K562 (cell line): ENCODE data around the gene HPD. TPM values are rescaled to one million over a fixed set of nuclear protein-coding genes. Genes with fewer than 3 reads are reported as not detected.
A peak's percentile ranks its signal among the peaks of the same experiment; 100 is the strongest.

ENCODE experiments used
- KLF6 ChIP-seq: fragments of 250-450 bp; sonication (Bioruptor Pico); IDR thresholded peaks from 2 replicates; pipeline ENCODE4 v1.4.0; 2020; ENCODE audit warnings: mild to moderate bottlenecking, moderate library complexity, borderline replicate concordance
- MAFG ChIP-seq: fragments of 450-650 bp; conservative IDR thresholded peaks from 2 replicates; pipeline ENCODE4 v1.6.1; 2016; ENCODE audit warnings: missing genetic modification characterization, missing compliant biosample characterization
- SMAD4 ChIP-seq: fragments of 250-450 bp; sonication (Bioruptor Pico); conservative IDR thresholded peaks from 2 replicates; pipeline ENCODE4 v1.8.0; 2021; ENCODE audit warnings: inconsistent platforms, mild to moderate bottlenecking, moderate library complexity
- SMARCA4 ChIP-seq: fragments of 450-650 bp; IDR thresholded peaks from 2 replicates; pipeline ENCODE4 v1.6.1; 2016
- TARDBP ChIP-seq: fragments of 450-650 bp; IDR thresholded peaks from 2 replicates; pipeline ENCODE4 v1.6.1; 2016
- TRIM28 ChIP-seq: fragments of 450-650 bp; IDR thresholded peaks from 2 replicates; pipeline ENCODE4 v1.6.1; 2017
- ZBTB2 ChIP-seq: fragments of 450-650 bp; IDR thresholded peaks from 2 replicates; pipeline ENCODE4 v1.6.1; 2016; ENCODE audit warnings: antibody characterized with exemption
- ZSCAN32 ChIP-seq: fragments of 450-650 bp; formaldehyde crosslinking; IDR thresholded peaks from 2 replicates; pipeline ENCODE4 v1.4.0; 2020; ENCODE audit warnings: mild to moderate bottlenecking, moderate library complexity
- polyA plus RNA-seq, 8 experiments: library from polyadenylated mRNA; depleted of rRNA in 4 of 8; stranded (reverse) in 5 of 8; unstranded in 3 of 8; fragments of >200 nt; fragmentation: Nextera tagmentation in 2 of 8; fragmentation: Illumina TruSeq in 1 of 8; extraction: Ambion mirVana in 2 of 8; extraction: Trizol in 1 of 8; gene quantifications; 2 replicates each; pipeline versions ENCODE4 v1.2.1 to v1.2.3, GENCODE V29; 2011 to 2014; ENCODE audit warnings: inconsistent platforms in 1 of 8, missing spikeins in 1 of 8
- total RNA-seq, 7 experiments: library from RNA; depleted of rRNA in 6 of 7; stranded (reverse); fragments of >200 nt in 6 of 7; fragmentation: Illumina TruSeq in 2 of 7; extraction: Trizol in 2 of 7; gene quantifications; 2 replicates each; pipeline versions ENCODE4 v1.2.1 to v1.2.3, GENCODE V29; 2011 to 2021; ENCODE audit warnings: low replicate concordance in 1 of 7
- TF ChIP-seq, protein P1 (sequence below): fragments of 200-800 bp; sonication (Bioruptor generic); IDR thresholded peaks from 2 replicates; pipeline ENCODE4 v1.6.1; 2016; ENCODE audit warnings: missing genetic modification characterization, missing compliant biosample characterization
- TF ChIP-seq, protein P2 (sequence below): fragments of 250-450 bp; sonication (Bioruptor Pico); IDR thresholded peaks from 2 replicates; pipeline ENCODE4 v1.6.1; 2021; ENCODE audit warnings: mild to moderate bottlenecking
- TF ChIP-seq, protein P3 (sequence below): fragments of 450-650 bp; IDR thresholded peaks from 2 replicates; pipeline ENCODE4 v1.6.1; 2016; ENCODE audit warnings: low read depth

The HPD gene
- total and polyA plus RNA-seq, 9 of the 15 experiments (the other 6 are each of a cell fraction or from before 2014, with no cell fraction given), result 0.06 to 0.29 (median 0.07) TPM; not detected in 4

DNA sequence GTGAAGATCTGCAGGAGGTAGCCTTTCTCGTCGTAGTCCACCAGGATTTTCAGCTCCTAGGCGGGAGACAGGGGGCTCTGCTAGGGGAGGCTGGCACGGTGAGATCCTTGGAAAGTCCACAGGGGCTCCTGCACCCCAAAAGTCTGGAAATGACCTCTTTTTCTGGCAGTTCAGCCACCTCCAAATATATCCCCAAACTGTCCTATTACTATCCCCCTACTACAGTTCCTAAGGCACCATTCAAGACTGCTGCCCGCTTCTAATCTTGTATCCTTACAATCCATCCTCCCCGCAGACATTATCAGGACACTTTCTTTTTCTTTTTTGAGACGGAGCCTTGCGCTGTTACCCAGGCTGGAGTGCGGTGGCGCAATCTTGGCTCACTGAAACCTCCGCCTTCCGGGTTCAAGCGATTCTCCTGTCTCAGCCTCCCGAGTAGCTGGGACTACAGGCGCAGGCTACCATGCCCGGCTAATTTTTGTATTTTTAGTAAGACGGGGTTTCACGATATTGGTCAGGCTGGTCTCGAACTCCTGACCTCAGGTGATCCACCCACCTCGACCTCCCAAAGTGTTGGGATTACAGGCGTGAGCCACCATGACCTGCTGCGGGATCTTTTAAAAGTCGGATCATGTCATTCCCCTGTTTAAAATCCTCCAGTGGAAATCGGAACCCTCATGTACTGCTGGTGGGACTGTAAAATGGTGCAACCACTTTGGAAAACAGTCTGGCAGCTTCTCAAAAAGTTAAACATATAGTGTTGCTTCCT, 18.5 kb downstream of the HPD start (continued):
- TF ChIP-seq, protein P1, sequence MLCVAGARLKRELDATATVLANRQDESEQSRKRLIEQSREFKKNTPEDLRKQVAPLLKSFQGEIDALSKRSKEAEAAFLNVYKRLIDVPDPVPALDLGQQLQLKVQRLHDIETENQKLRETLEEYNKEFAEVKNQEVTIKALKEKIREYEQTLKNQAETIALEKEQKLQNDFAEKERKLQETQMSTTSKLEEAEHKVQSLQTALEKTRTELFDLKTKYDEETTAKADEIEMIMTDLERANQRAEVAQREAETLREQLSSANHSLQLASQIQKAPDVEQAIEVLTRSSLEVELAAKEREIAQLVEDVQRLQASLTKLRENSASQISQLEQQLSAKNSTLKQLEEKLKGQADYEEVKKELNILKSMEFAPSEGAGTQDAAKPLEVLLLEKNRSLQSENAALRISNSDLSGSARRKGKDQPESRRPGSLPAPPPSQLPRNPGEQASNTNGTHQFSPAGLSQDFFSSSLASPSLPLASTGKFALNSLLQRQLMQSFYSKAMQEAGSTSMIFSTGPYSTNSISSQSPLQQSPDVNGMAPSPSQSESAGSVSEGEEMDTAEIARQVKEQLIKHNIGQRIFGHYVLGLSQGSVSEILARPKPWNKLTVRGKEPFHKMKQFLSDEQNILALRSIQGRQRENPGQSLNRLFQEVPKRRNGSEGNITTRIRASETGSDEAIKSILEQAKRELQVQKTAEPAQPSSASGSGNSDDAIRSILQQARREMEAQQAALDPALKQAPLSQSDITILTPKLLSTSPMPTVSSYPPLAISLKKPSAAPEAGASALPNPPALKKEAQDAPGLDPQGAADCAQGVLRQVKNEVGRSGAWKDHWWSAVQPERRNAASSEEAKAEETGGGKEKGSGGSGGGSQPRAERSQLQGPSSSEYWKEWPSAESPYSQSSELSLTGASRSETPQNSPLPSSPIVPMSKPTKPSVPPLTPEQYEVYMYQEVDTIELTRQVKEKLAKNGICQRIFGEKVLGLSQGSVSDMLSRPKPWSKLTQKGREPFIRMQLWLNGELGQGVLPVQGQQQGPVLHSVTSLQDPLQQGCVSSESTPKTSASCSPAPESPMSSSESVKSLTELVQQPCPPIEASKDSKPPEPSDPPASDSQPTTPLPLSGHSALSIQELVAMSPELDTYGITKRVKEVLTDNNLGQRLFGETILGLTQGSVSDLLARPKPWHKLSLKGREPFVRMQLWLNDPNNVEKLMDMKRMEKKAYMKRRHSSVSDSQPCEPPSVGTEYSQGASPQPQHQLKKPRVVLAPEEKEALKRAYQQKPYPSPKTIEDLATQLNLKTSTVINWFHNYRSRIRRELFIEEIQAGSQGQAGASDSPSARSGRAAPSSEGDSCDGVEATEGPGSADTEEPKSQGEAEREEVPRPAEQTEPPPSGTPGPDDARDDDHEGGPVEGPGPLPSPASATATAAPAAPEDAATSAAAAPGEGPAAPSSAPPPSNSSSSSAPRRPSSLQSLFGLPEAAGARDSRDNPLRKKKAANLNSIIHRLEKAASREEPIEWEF, result no peak
- TF ChIP-seq, protein P2, sequence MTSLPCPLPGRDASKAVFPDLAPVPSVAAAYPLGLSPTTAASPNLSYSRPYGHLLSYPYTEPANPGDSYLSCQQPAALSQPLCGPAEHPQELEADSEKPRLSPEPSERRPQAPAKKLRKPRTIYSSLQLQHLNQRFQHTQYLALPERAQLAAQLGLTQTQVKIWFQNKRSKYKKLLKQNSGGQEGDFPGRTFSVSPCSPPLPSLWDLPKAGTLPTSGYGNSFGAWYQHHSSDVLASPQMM, result no peak
- no peak for TF ChIP-seq MAFG (tag)
- no peak; the same call in 1 of the 2 replicates for TF ChIP-seq SMARCA4
- 0 out of 2 replicates have a peak, but pooled peaks have one; percentile 6 for TF ChIP-seq SMAD4 (CRISPR knock-in tag)
- no peak for TF ChIP-seq ZBTB2
- TF ChIP-seq, protein P3, sequence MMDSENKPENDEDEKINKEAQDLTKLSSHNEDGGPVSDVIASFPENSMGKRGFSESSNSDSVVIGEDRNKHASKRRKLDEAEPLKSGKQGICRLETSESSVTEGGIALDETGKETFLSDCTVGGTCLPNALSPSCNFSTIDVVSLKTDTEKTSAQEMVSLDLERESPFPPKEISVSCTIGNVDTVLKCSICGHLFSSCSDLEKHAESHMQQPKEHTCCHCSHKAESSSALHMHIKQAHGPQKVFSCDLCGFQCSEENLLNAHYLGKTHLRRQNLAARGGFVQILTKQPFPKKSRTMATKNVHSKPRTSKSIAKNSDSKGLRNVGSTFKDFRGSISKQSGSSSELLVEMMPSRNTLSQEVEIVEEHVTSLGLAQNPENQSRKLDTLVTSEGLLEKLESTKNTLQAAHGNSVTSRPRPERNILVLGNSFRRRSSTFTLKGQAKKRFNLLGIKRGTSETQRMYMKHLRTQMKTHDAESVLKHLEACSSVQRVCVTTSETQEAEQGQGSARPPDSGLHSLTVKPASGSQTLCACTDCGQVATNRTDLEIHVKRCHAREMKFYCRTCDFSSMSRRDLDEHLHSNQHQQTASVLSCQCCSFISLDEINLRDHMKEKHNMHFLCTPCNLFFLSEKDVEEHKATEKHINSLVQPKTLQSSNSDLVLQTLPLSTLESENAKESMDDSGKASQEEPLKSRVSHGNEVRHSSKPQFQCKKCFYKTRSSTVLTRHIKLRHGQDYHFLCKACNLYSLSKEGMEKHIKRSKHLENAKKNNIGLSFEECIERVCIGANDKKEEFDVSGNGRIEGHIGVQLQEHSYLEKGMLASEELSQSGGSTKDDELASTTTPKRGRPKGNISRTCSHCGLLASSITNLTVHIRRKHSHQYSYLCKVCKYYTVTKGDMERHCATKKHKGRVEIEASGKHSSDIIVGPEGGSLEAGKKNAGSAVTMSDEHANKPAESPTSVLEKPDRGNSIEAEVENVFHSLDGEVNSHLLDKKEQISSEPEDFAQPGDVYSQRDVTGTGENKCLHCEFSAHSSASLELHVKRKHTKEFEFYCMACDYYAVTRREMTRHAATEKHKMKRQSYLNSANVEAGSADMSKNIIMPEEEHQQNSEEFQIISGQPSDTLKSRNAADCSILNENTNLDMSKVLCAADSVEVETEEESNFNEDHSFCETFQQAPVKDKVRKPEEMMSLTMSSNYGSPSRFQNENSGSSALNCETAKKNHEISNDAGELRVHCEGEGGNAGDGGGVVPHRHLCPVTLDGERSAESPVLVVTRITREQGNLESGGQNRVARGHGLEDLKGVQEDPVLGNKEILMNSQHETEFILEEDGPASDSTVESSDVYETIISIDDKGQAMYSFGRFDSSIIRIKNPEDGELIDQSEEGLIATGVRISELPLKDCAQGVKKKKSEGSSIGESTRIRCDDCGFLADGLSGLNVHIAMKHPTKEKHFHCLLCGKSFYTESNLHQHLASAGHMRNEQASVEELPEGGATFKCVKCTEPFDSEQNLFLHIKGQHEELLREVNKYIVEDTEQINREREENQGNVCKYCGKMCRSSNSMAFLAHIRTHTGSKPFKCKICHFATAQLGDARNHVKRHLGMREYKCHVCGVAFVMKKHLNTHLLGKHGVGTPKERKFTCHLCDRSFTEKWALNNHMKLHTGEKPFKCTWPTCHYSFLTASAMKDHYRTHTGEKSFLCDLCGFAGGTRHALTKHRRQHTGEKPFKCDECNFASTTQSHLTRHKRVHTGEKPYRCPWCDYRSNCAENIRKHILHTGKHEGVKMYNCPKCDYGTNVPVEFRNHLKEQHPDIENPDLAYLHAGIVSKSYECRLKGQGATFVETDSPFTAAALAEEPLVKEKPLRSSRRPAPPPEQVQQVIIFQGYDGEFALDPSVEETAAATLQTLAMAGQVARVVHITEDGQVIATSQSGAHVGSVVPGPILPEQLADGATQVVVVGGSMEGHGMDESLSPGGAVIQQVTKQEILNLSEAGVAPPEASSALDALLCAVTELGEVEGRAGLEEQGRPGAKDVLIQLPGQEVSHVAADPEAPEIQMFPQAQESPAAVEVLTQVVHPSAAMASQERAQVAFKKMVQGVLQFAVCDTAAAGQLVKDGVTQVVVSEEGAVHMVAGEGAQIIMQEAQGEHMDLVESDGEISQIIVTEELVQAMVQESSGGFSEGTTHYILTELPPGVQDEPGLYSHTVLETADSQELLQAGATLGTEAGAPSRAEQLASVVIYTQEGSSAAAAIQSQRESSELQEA, result no peak
- no peak for TF ChIP-seq KLF6 (CRISPR knock-in tag)
- 0 out of 2 replicates have a peak, but pooled peaks have one; percentile 24 for TF ChIP-seq TARDBP
- TF ChIP-seq TRIM28, result no peak
- no peak for TF ChIP-seq ZSCAN32
